B cell (primary cell): ENCODE results near the gene CHMP1A. TPM values are rescaled to one million over a fixed set of nuclear protein-coding genes. Genes with fewer than 3 reads are reported as not detected.

Source experiments
- polyA plus RNA-seq: library from polyadenylated mRNA; depleted of rRNA; stranded (reverse); fragments of >200 nt; gene quantifications from 2 replicates; pipeline ENCODE4 v1.2.3, GENCODE V29; 2012
- total RNA-seq, 2 donors: library from RNA; stranded (reverse); fragments of 120-200 nt in 1 of 2; gene quantifications; 1 replicate in 1 of 2; 2 replicates in 1 of 2; pipeline versions ENCODE4 v1.2.3 to v1.2.4, GENCODE V29; 2013 to 2022

The CHMP1A gene
- total and polyA plus RNA-seq, 2 donors (not counting 1 experiment from before 2014, with no cell fraction given) = 80.4 to 88.1 TPM

Other genes starting within 250 kb of the CHMP1A start
- 314 and 320 TPM in 2 replicates for gene ANKRD11, start 167.1 kb downstream of the CHMP1A start, total RNA-seq
- gene ANKRD11, start 167.1 kb downstream of the CHMP1A start, polyA plus RNA-seq = 67.9 and 78.0 TPM in 2 replicates
- gene SPG7, start 149.3 kb downstream of the CHMP1A start, total RNA-seq = 146 and 153 TPM in 2 replicates
- 157 and 239 TPM in 2 replicates for gene SPG7, start 149.3 kb downstream of the CHMP1A start, polyA plus RNA-seq
- gene RPL13, start 97.0 kb downstream of the CHMP1A start, total RNA-seq = 3,172 and 3,184 TPM in 2 replicates
- 8,110 and 11,676 TPM in 2 replicates for gene RPL13, start 97.0 kb downstream of the CHMP1A start, polyA plus RNA-seq
- gene CPNE7, start 82.0 kb downstream of the CHMP1A start, total RNA-seq = 0.61 and 0.76 TPM in 2 replicates
- gene CPNE7, start 82.0 kb downstream of the CHMP1A start, polyA plus RNA-seq = 0.51 and 1.0 TPM in 2 replicates
- not detected in 2 replicates for gene DPEP1, start 44.1 kb downstream of the CHMP1A start, total RNA-seq
- gene DPEP1, start 44.1 kb downstream of the CHMP1A start, polyA plus RNA-seq = not detected in 2 replicates
- 12.6 and 15.0 TPM in 2 replicates for gene SPATA33, start 128 bp upstream of the CHMP1A start, total RNA-seq
- gene SPATA33, start 128 bp upstream of the CHMP1A start, polyA plus RNA-seq = 3.5 and 3.6 TPM in 2 replicates
- gene CDK10, start 29.0 kb upstream of the CHMP1A start, total RNA-seq = 114 and 119 TPM in 2 replicates
- 145 and 225 TPM in 2 replicates for gene CDK10, start 29.0 kb upstream of the CHMP1A start, polyA plus RNA-seq
- gene SPATA2L, start 44.0 kb upstream of the CHMP1A start, total RNA-seq = 15.9 and 16.4 TPM in 2 replicates
- gene SPATA2L, start 44.0 kb upstream of the CHMP1A start, polyA plus RNA-seq = 32.1 and 33.0 TPM in 2 replicates
- 14.6 and 15.1 TPM in 2 replicates for gene VPS9D1, start 63.2 kb upstream of the CHMP1A start, total RNA-seq
- 17.0 and 24.0 TPM in 2 replicates for gene VPS9D1, start 63.2 kb upstream of the CHMP1A start, polyA plus RNA-seq
- gene ZNF276, start 63.8 kb upstream of the CHMP1A start, total RNA-seq = 82.7 and 87.3 TPM in 2 replicates
- 98.2 and 110 TPM in 2 replicates for gene ZNF276, start 63.8 kb upstream of the CHMP1A start, polyA plus RNA-seq
- gene FANCA, start 158.9 kb upstream of the CHMP1A start, total RNA-seq = 43.4 and 52.6 TPM in 2 replicates
- 45.8 and 48.4 TPM in 2 replicates for gene FANCA, start 158.9 kb upstream of the CHMP1A start, polyA plus RNA-seq
- gene SPIRE2, start 170.8 kb upstream of the CHMP1A start, total RNA-seq = 2.0 and 2.7 TPM in 2 replicates
- 0.71 and 0.98 TPM in 2 replicates for gene SPIRE2, start 170.8 kb upstream of the CHMP1A start, polyA plus RNA-seq
- 444 and 493 TPM in 2 replicates for gene TCF25, start 215.9 kb upstream of the CHMP1A start, total RNA-seq
- gene TCF25, start 215.9 kb upstream of the CHMP1A start, polyA plus RNA-seq = 200 and 278 TPM in 2 replicates